GM23338 (cell line): ENCODE data around the gene CFAP58. TPM values are rescaled to one million over a fixed set of nuclear protein-coding genes. Genes with fewer than 3 reads are reported as not detected.

Experiments
- ATAC-seq: fragments of 200-7000 bp; cut with Tn5 transposase; 3 replicates; pipeline ENCODE4 v1.9.1; 2020
- DNase-seq: peaks from one replicate; pipeline ENCODE4 v3.0.0-alpha.2; 2015; ENCODE audit warnings: low spot score
- H2AFZ ChIP-seq: fragments of 200-600 bp; sonication (generic); 2 replicates; pipeline ENCODE4 v1.8.0; 2016; ENCODE audit warnings: antibody characterized with exemption, mild to moderate bottlenecking, moderate library complexity
- H3F3A ChIP-seq: fragments of 200-600 bp; sonication (generic); replicated peaks from 2 replicates; pipeline ENCODE4 v1.8.0; 2017; ENCODE audit warnings: antibody characterized with exemption, mixed run types, low read depth
- H3K27ac ChIP-seq: fragments of 200-600 bp; sonication (generic); 2 replicates; pipeline ENCODE4 v1.6.1; 2016; ENCODE audit warnings: low read depth
- H3K27me3 ChIP-seq: fragments of 200-600 bp; sonication (generic); 2 replicates; pipeline ENCODE4 v1.8.0; 2016; ENCODE audit warnings: mild to moderate bottlenecking, mixed run types, moderate library complexity; ENCODE audit not compliant: insufficient read depth
- H3K36me3 ChIP-seq: fragments of 200-600 bp; sonication (generic); 2 replicates; pipeline ENCODE4 v1.8.0; 2016; ENCODE audit warnings: mild to moderate bottlenecking; ENCODE audit not compliant: insufficient read depth
- H3K4me1 ChIP-seq: fragments of 200-600 bp; sonication (generic); 2 replicates; pipeline ENCODE4 v1.8.0; 2016; ENCODE audit warnings: mild to moderate bottlenecking, moderate library complexity; ENCODE audit not compliant: insufficient read depth
- H3K4me2 ChIP-seq: fragments of 200-600 bp; sonication (generic); 2 replicates; pipeline ENCODE4 v1.7.1; 2017; ENCODE audit warnings: mixed run types
- H3K4me3 ChIP-seq: fragments of 200-600 bp; sonication (generic); 2 replicates; pipeline ENCODE4 v1.6.1; 2016; ENCODE audit warnings: mixed run types
- H3K79me2 ChIP-seq: fragments of 200-600 bp; sonication (generic); replicated peaks from 2 replicates; pipeline ENCODE4 v1.8.0; 2017; ENCODE audit warnings: mild to moderate bottlenecking; ENCODE audit not compliant: insufficient read depth
- H3K9me2 ChIP-seq: fragments of 200-600 bp; sonication (generic); 2 replicates; pipeline ENCODE4 v1.8.0; 2017; ENCODE audit not compliant: insufficient read depth
- H4K20me1 ChIP-seq: fragments of 200-600 bp; sonication (generic); replicated peaks from 2 replicates; pipeline ENCODE4 v1.8.0; 2017; ENCODE audit warnings: mild to moderate bottlenecking; ENCODE audit not compliant: insufficient read depth
- H3K27ac Mint-ChIP-seq: 2 replicates; pipeline ENCODE4 v1.8.0; 2020; ENCODE audit warnings: inconsistent platforms, mild to moderate bottlenecking, moderate library complexity, mixed read lengths
- H3K27me3 Mint-ChIP-seq: 3 replicates; pipeline ENCODE4 v1.8.0; 2022; ENCODE audit warnings: low read depth, mild to moderate bottlenecking, moderate library complexity, mixed read lengths, inconsistent platforms; ENCODE audit not compliant: insufficient read depth, poor library complexity
- H3K36me3 Mint-ChIP-seq: 3 replicates; pipeline ENCODE4 v1.8.0; 2021; ENCODE audit warnings: low read depth, mild to moderate bottlenecking, inconsistent platforms, moderate library complexity, mixed read lengths
- H3K4me1 Mint-ChIP-seq: 3 replicates; pipeline ENCODE4 v1.8.0; 2020; ENCODE audit warnings: mild to moderate bottlenecking, inconsistent platforms, mixed read lengths
- H3K4me3 Mint-ChIP-seq: 3 replicates; pipeline ENCODE4 v1.8.0; 2021; ENCODE audit warnings: moderate library complexity, mild to moderate bottlenecking, inconsistent platforms, mixed read lengths
- H3K9me3 Mint-ChIP-seq: 3 replicates; pipeline ENCODE4 v1.8.0; 2020; ENCODE audit warnings: moderate library complexity, mild to moderate bottlenecking, inconsistent platforms, mixed read lengths
- CREB1 ChIP-seq: fragments of 250-450 bp; sonication (Bioruptor Pico); IDR thresholded peaks from 2 replicates; pipeline ENCODE4 v1.5.0; 2020; ENCODE audit warnings: low read depth, mild to moderate bottlenecking, moderate library complexity
- EZH2phosphoT487 ChIP-seq: fragments of 200-600 bp; sonication (generic); IDR thresholded peaks from one replicate; pipeline ENCODE4 v1.8.1; 2018; ENCODE audit warnings: antibody characterized with exemption; ENCODE audit not compliant: unreplicated experiment
- JUNB ChIP-seq: IDR thresholded peaks from one replicate; pipeline ENCODE4 v1.6.1; 2016; ENCODE audit warnings: antibody characterized with exemption; ENCODE audit not compliant: unreplicated experiment
- NANOG ChIP-seq: IDR thresholded peaks from 2 replicates; pipeline ENCODE4 v1.6.1; 2016; ENCODE audit warnings: antibody characterized with exemption, borderline replicate concordance
- POLR2AphosphoS5 ChIP-seq: IDR thresholded peaks from 2 replicates; pipeline ENCODE4 v1.6.1; 2016; ENCODE audit warnings: antibody characterized with exemption, low read depth
- ZNF114 ChIP-seq: fragments of 250-450 bp; sonication (Bioruptor Pico); IDR thresholded peaks from 2 replicates; pipeline ENCODE4 v1.5.0; 2020; ENCODE audit warnings: mild to moderate bottlenecking, moderate library complexity
- polyA plus RNA-seq: library from polyadenylated mRNA; unstranded; fragments of >200 nt; fragmentation: Nextera tagmentation; extraction: Ambion mirVana; gene quantifications from 2 replicates; pipeline ENCODE4 v1.2.1, GENCODE V29; 2016
- total RNA-seq: library from RNA; depleted of rRNA; stranded (reverse); fragments of >200 nt; shearing (Covaris generic); gene quantifications from 2 replicates; pipeline ENCODE4 v1.2.3, GENCODE V29; 2014
- TF ChIP-seq, protein P1 (sequence below): fragments of 250-450 bp; sonication (Bioruptor Pico); IDR thresholded peaks from 2 replicates; pipeline ENCODE4 v1.5.0; 2020; ENCODE audit warnings: mild to moderate bottlenecking, moderate library complexity

CFAP58 gene
- total and polyA plus RNA-seq, 2 experiments from 2014 or later: 0.63 to 0.89 TPM

- H3K27me3 Mint-ChIP-seq: peaks cover 10% of the 10 kb centered on the region
- Histone ChIP-seq H2AFZ (no peak overlapping the region), H3K79me2 (peaks cover 99% of the 10 kb centered on the region), H3K36me3 (no peaks in the 10 kb centered on the region), H3K4me2 (peak overlapping the region; percentile 70), H3F3A (no peaks in the 10 kb centered on the region), H3K9me2 (0 out of 2 replicates have a peak, but pooled peaks cover 2% of the 10 kb centered on the region), H4K20me1 (peaks cover 11% of the 10 kb centered on the region; the same call in 1 of the 2 replicates), H3K4me1 (peaks cover 59% of the 10 kb centered on the region), H3K27ac (peak overlapping the region; percentile 86; the same call in 1 of the 2 replicates), H3K4me3 (0 out of 2 replicates have a peak overlapping the region, but pooled peaks have one; percentile 26), H3K27me3 (no peaks in the 10 kb centered on the region)
- no peaks in the 10 kb centered on the region for H3K9me3 Mint-ChIP-seq
- peak overlapping the region; percentile 40; the same call in 2 of the 3 replicates for H3K4me3 Mint-ChIP-seq
- DNase-seq (peak; percentile 37), ATAC-seq (peak; percentile 40)
- H3K36me3 Mint-ChIP-seq: peaks cover 36% of the 10 kb centered on the region
- H3K27ac Mint-ChIP-seq: peak overlapping the region; percentile 72; the same call in 1 of the 2 replicates
- TF ChIP-seq POLR2AphosphoS5 (0 out of 2 replicates have a peak, but pooled peaks have one; percentile 27), CREB1 (no peak), ZNF114 (CRISPR knock-in tag) (no peak), NANOG (peak; percentile 72)
- TF ChIP-seq, protein P1, sequence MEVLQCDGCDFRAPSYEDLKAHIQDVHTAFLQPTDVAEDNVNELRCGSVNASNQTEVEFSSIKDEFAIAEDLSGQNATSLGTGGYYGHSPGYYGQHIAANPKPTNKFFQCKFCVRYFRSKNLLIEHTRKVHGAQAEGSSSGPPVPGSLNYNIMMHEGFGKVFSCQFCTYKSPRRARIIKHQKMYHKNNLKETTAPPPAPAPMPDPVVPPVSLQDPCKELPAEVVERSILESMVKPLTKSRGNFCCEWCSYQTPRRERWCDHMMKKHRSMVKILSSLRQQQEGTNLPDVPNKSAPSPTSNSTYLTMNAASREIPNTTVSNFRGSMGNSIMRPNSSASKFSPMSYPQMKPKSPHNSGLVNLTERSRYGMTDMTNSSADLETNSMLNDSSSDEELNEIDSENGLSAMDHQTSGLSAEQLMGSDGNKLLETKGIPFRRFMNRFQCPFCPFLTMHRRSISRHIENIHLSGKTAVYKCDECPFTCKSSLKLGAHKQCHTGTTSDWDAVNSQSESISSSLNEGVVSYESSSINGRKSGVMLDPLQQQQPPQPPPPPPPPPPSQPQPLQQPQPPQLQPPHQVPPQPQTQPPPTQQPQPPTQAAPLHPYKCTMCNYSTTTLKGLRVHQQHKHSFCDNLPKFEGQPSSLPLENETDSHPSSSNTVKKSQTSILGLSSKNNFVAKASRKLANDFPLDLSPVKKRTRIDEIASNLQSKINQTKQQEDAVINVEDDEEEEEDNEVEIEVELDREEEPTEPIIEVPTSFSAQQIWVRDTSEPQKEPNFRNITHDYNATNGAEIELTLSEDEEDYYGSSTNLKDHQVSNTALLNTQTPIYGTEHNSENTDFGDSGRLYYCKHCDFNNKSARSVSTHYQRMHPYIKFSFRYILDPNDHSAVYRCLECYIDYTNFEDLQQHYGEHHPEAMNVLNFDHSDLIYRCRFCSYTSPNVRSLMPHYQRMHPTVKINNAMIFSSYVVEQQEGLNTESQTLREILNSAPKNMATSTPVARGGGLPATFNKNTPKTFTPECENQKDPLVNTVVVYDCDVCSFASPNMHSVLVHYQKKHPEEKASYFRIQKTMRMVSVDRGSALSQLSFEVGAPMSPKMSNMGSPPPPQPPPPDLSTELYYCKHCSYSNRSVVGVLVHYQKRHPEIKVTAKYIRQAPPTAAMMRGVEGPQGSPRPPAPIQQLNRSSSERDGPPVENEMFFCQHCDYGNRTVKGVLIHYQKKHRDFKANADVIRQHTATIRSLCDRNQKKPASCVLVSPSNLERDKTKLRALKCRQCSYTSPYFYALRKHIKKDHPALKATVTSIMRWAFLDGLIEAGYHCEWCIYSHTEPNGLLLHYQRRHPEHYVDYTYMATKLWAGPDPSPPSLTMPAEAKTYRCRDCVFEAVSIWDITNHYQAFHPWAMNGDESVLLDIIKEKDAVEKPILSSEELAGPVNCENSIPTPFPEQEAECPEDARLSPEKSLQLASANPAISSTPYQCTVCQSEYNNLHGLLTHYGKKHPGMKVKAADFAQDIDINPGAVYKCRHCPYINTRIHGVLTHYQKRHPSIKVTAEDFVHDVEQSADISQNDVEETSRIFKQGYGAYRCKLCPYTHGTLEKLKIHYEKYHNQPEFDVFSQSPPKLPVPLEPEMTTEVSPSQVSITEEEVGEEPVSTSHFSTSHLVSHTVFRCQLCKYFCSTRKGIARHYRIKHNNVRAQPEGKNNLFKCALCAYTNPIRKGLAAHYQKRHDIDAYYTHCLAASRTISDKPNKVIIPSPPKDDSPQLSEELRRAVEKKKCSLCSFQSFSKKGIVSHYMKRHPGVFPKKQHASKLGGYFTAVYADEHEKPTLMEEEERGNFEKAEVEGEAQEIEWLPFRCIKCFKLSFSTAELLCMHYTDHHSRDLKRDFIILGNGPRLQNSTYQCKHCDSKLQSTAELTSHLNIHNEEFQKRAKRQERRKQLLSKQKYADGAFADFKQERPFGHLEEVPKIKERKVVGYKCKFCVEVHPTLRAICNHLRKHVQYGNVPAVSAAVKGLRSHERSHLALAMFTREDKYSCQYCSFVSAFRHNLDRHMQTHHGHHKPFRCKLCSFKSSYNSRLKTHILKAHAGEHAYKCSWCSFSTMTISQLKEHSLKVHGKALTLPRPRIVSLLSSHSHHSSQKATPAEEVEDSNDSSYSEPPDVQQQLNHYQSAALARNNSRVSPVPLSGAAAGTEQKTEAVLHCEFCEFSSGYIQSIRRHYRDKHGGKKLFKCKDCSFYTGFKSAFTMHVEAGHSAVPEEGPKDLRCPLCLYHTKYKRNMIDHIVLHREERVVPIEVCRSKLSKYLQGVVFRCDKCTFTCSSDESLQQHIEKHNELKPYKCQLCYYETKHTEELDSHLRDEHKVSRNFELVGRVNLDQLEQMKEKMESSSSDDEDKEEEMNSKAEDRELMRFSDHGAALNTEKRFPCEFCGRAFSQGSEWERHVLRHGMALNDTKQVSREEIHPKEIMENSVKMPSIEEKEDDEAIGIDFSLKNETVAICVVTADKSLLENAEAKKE (CRISPR knock-in tag): peak; percentile 67; the same call in 1 of the 2 replicates
- peaks cover 84% of the 10 kb centered on the region for H3K4me1 Mint-ChIP-seq
Measured at GRCh38 chr10:104323085-104323484, 30.5 kb upstream of the CFAP58 start.

DNA sequence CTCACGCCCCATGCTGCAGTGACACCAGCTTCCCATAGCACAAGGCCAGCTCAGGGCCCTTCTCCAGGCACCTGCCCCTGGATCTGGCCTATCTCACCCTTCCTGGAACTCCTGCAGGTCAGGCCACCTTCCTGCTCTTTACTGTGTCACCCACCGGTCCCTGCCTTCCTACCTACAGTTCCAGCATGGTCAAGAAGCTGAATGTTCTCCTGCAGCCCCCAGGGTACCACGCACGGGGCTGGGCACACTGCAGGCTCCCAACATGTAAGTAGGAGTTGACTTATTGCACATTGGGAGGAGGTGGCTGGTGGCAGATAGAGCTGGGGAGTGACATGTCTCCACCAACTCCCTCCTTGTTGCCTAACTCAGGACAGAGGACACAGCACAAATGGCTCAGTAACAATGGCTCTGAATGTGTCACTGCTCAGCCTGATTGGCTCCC, 29.9 kb upstream of the CFAP58 start:
- no peaks in the 10 kb centered on the region for H3K36me3 ChIP-seq
- H2AFZ ChIP-seq: no peak overlapping the region
- Mint-ChIP-seq H3K27me3 (peaks cover 6% of the 10 kb centered on the region), H3K4me3 (no peak overlapping the region), H3K27ac (peak overlapping the region; percentile 74; the same call in 1 of the 2 replicates), H3K36me3 (peaks cover 29% of the 10 kb centered on the region), H3K4me1 (peaks cover 86% of the 10 kb centered on the region), H3K9me3 (no peaks in the 10 kb centered on the region)
- ATAC-seq (no peak), DNase-seq (no peak)
- TF ChIP-seq NANOG (no peak), ZNF114 (CRISPR knock-in tag) (no peak), JUNB (no peak), EZH2phosphoT487 (no peak)
- peaks cover 62% of the 10 kb centered on the region for H3K4me1 ChIP-seq
- no peak overlapping the region for H3K27ac ChIP-seq
- H3F3A ChIP-seq: no peaks in the 10 kb centered on the region
- H3K4me2 ChIP-seq: peak overlapping the region; percentile 70; the same call in 1 of the 2 replicates
- H3K27me3 ChIP-seq: no peaks in the 10 kb centered on the region
- 0 out of 2 replicates have a peak overlapping the region, but pooled peaks have one; percentile 4 for H3K4me3 ChIP-seq
- H3K9me2 ChIP-seq: 0 out of 2 replicates have a peak, but pooled peaks cover 2% of the 10 kb centered on the region
- H3K79me2 ChIP-seq: peaks cover 99% of the 10 kb centered on the region
- H4K20me1 ChIP-seq: peaks cover 8% of the 10 kb centered on the region; the same call in 1 of the 2 replicates
